ENCODE data around the gene CLUH. TPM values are rescaled to one million over a fixed set of nuclear protein-coding genes. Genes with fewer than 3 reads are reported as not detected.

Gene CLUH
- total RNA-seq, 1 donor from 2014 or later: 6.8 TPM

GRCh38 chr17:2735896-2736295 lies 24.3 kb upstream of the CLUH start:
- no peaks in the 10 kb centered on the region for H4K20me1 ChIP-seq (ENCODE audit: low read depth)
- no peak overlapping the region for H2AFZ ChIP-seq (replicated peaks)
- H3F3A ChIP-seq (ENCODE audit: low read depth): no peaks in the 10 kb centered on the region
- H3K9me3 Mint-ChIP-seq: no peaks in the 10 kb centered on the region
- H3K9ac ChIP-seq: no peak overlapping the region
- H3K27ac Mint-ChIP-seq: no peak overlapping the region
- no peak overlapping the region for H3K4me3 Mint-ChIP-seq
- TF ChIP-seq CTCF (IDR thresholded peaks at IDR 0.05) (no peak), EZH2 (IDR thresholded peaks at IDR 0.05) (no peak), EZH2phosphoT487 (IDR thresholded peaks at IDR 0.05) (no peak)
- no peaks in the 10 kb centered on the region for H3K27me3 ChIP-seq
- no peaks in the 10 kb centered on the region for H3K4me1 ChIP-seq
- H3K36me3 ChIP-seq: no peaks in the 10 kb centered on the region
- H3K27ac ChIP-seq: no peak overlapping the region
- H3K27me3 Mint-ChIP-seq (ENCODE audit: insufficient read depth, low read depth): peaks cover 3% of the 10 kb centered on the region
- peaks cover 2% of the 10 kb centered on the region for H3K4me1 Mint-ChIP-seq
- H3K4me2 ChIP-seq: no peak overlapping the region
- H3K9me3 ChIP-seq (ENCODE audit: low read depth): no peaks in the 10 kb centered on the region
- DNase-seq (ENCODE audit: low spot score): no peak
- H3K79me2 ChIP-seq (ENCODE audit: low read depth): no peaks in the 10 kb centered on the region
- H3K4me3 ChIP-seq: no peak overlapping the region
- H3K36me3 Mint-ChIP-seq: no peaks in the 10 kb centered on the region

- Mint-ChIP-seq H3K27me3 (ENCODE audit: insufficient read depth, low read depth) (peaks cover 2% of the 10 kb centered on the region), H3K27ac (no peak overlapping the region), H3K36me3 (no peaks in the 10 kb centered on the region), H3K4me3 (no peak overlapping the region), H3K4me1 (peaks cover 2% of the 10 kb centered on the region), H3K9me3 (no peaks in the 10 kb centered on the region)
- Histone ChIP-seq H3K36me3 (no peaks in the 10 kb centered on the region), H3F3A (ENCODE audit: low read depth) (no peaks in the 10 kb centered on the region), H3K9ac (no peak overlapping the region), H3K27ac (no peak overlapping the region), H3K79me2 (ENCODE audit: low read depth) (no peaks in the 10 kb centered on the region), H3K27me3 (no peaks in the 10 kb centered on the region), H2AFZ (replicated peaks) (no peak overlapping the region), H3K4me3 (no peak overlapping the region), H4K20me1 (ENCODE audit: low read depth) (no peaks in the 10 kb centered on the region), H3K4me1 (no peaks in the 10 kb centered on the region), H3K4me2 (no peak overlapping the region), H3K9me3 (ENCODE audit: low read depth) (no peaks in the 10 kb centered on the region)
- TF ChIP-seq CTCF (IDR thresholded peaks at IDR 0.05): no peak
- TF ChIP-seq EZH2phosphoT487 (IDR thresholded peaks at IDR 0.05): no peak
- TF ChIP-seq EZH2 (IDR thresholded peaks at IDR 0.05): no peak
- DNase-seq (ENCODE audit: low spot score): no peak
Measured at GRCh38 chr17:2734939-2735338, 23.4 kb upstream of the CLUH start.

DNA sequence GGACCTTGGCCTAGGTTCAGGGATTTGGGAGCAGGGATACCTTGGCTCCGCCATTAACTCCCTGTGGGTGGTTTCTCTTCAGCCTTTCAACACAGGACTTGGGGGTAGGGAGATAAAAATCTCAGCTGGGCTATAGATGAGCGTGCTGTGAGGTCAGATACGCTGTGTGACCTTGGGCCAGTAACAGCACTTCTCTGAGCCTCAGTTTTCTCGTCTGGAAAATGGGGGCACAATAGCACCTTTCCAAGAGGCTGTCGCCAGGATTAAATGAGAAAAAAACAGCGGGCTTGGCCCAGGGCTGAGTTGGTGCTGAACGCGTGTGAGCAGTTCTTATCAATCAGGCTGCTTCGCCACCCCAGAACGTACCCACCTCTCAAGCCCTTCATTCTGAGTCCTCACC lies 20.2 kb upstream of the CLUH start:
- H3K4me2 ChIP-seq: no peak overlapping the region
- no peak for TF ChIP-seq EZH2phosphoT487 (IDR thresholded peaks at IDR 0.05)
- no peak for TF ChIP-seq EZH2 (IDR thresholded peaks at IDR 0.05)
- no peak for TF ChIP-seq CTCF (IDR thresholded peaks at IDR 0.05)
- no peaks in the 10 kb centered on the region for H3K27me3 ChIP-seq
- H2AFZ ChIP-seq (replicated peaks): no peak overlapping the region
- no peaks in the 10 kb centered on the region for H4K20me1 ChIP-seq (ENCODE audit: low read depth)
- H3K27ac ChIP-seq: no peak overlapping the region
- no peak for DNase-seq (ENCODE audit: low spot score)
- no peaks in the 10 kb centered on the region for H3K4me1 ChIP-seq
- no peaks in the 10 kb centered on the region for H3F3A ChIP-seq (ENCODE audit: low read depth)
- no peaks in the 10 kb centered on the region for H3K9me3 Mint-ChIP-seq
- no peaks in the 10 kb centered on the region for H3K36me3 Mint-ChIP-seq
- peaks cover 2% of the 10 kb centered on the region for H3K4me1 Mint-ChIP-seq
- H3K79me2 ChIP-seq (ENCODE audit: low read depth): no peaks in the 10 kb centered on the region
- H3K9me3 ChIP-seq (ENCODE audit: low read depth): no peaks in the 10 kb centered on the region
- H3K27ac Mint-ChIP-seq: no peak overlapping the region
- no peaks in the 10 kb centered on the region for H3K36me3 ChIP-seq
- peaks cover 10% of the 10 kb centered on the region for H3K27me3 Mint-ChIP-seq (ENCODE audit: insufficient read depth, low read depth)
- H3K9ac ChIP-seq: no peak overlapping the region
- H3K4me3 Mint-ChIP-seq: no peak overlapping the region
- no peak overlapping the region for H3K4me3 ChIP-seq

Data from neural progenitor cell (in vitro differentiated cells).